Hippocampal formation (tissue), 2 donors: Measurements from ENCODE around the gene TBC1D4.
A peak's percentile ranks its signal among the peaks of the same experiment; 100 is the strongest.
"Not testable (repeated sequence)": the region's sequence is repeated elsewhere in the genome, so short reads cannot be mapped to it uniquely, and the experiment has no call there.

Experiments
- DNase-seq, 2 donors: peaks; one replicate each; lab custom pipeline; 2025; lab: John Stamatoyannopoulos, UW

Gene TBC1D4

DNA sequence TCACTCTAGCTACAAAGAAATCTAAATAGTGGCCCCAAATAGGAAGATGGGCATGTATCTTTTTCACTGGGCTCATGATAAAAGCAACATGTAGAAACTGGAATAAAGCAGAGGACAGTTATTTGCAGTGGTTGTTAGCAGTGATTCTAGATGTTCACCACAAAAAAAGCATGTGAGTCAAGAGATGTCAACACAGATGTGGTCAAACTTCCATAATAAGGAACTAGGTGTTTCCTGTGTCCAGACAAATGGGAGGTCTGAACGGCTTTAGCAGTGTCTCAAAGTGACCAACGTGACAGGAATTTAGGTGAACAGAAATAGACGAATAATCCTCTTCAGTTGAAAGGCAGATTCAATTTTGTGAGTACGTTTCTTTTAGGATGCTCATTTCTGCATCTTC lies 162.7 kb downstream of the TBC1D4 start:
- no peak for DNase-seq

DNA sequence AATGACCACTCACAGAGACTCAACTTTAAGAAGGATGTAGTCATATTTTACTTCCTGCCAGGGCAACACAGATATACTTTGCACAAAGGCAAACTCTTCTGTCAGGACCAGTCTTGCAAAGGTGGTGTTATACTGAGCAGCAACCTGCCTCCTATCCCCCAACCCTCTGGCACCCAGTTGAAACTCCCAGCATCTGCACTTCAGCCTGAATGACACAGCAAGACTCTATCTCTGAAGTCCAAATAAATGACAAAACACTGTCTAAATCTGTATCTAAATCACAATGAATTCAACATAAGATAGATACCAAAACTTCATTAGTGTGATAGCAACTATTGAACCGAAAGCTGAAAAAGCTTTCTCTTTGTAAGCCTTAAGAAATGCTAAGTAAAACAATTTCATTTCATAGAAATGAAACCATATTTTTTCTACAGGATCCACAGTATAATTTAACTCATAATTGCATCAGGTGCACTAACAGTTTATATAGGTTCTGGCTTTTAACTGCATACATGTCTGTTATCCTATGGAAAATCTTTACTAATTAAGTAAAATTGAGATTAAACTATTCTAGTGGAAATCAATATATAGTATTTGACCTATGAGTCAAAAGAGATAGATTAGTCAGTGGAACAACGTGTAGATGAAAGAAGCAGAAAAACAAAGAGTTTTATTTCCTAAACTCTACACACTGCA lies 163.7 kb downstream of the TBC1D4 start:
- DNase-seq, result no peak

DNA sequence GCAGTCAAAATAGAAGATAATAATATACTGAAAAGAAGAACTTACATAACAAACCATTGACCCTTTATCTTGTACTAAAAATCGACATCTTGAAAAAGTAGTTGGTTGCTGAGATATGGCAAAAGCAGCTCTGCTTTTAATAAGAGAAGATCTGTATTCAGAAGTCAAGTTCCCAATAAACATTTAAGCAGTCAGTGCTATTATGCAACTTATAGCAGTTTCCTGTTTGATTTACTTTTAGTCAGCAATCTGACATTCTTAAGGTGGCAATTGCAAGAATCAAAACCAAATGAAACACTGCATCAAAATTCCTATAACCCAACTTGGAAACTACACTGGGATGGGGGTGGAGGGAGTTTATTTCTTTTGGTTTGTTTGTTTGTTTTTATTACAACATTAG lies 165.5 kb downstream of the TBC1D4 start:
- no peak for DNase-seq

DNA sequence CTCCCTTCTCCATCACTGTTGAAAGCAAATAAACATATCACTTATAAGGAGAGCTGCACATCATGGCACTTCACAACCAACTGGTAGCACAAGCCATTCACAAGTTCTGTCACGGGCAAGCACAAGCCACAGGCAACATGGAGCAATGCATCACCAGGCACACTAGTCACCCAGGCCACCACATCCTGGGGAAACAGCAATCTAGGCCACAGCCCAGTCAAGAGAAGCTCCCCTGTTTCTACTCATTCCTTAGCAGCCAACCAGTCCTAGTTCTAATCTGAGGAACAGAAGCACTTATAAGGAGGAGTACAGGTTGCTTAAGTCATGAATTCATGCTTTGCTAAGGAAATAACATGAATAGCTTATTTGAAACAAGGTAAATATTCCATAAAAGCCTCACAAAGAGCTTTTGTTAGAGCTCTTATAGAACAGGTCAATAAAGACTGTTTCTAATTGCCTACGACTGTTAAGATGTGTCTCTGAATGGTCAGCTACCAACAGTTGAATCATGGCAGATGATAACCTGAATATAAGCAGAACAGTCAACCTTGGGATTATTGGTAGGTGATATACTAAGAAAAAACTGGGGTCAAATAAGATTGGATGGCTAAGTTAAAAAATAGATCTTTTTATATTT lies 169.0 kb downstream of the TBC1D4 start:
- DNase-seq, result no peak

DNA sequence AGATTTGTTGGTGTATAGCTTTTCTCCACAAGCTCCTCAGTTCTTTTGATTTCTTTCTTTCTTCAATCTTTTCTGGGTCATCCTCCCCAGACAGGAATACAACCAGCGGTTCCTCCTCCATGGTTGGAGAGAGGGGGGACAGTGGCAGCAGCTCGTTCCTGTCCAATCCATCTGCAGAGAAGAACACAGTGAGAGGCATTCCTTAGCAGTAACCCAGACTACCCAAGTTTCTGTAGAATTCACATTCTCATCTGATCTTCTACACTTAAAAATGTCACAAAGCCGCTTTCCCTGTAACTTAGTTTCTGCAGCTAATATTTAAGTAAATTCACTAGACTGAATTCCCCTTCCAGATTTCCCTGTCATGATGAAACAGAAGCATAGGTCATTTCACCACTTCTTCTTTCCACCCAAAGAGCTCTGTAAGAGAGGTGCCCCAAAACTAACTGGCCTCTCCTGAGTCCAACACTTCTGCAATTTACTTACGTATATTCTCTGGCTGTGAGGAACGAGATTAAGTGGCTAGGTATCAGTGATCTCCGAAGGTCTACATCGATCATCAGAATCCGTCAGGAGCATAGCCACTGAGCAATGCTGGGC lies 171.9 kb downstream of the TBC1D4 start:
- no peak for DNase-seq

DNA sequence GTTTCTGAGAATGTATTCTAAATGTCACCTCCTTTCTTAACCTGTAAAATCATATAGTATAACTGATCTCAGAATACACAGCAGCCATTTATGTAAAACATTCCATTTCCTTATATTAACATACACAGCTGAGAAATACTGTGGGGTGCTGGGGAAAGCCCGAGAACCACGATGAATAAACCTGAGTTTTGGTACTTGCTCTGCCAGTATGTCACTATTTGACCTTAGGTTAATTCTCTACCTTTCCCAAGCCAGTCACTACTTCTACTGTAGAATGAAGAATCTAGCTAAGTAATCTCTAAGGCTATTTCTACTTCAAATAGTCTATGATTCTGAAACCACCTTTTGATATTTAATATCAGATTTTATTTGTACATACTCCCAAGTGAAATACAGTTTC lies 173.7 kb downstream of the TBC1D4 start:
- no peak for DNase-seq

DNA sequence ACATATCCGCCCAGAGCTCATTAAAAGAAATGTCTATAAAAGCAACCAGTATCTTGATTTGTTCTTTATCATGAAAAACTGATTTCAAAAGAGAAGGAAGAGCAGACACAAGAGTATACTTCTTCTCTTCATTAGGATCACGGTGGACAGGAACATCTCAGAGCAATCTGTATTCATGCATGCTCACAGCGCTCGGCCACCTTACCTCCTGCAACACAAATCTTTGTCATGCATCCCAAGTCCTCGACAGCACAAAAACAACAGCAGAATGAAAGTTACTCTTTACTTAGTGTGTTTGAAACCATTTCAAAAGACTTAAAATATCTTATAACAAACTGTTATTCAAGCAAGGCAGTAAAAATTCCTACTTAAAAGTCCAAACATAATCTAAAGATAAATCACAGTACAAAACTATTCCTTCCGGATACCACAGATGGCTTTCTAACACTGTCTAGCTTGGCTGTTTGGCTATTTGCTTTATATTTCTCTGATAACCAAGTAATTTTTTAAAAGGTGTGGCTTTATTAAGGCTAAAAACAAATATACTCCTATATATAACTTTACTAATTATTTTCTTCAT lies 174.5 kb downstream of the TBC1D4 start:
- DNase-seq, result no peak

DNA sequence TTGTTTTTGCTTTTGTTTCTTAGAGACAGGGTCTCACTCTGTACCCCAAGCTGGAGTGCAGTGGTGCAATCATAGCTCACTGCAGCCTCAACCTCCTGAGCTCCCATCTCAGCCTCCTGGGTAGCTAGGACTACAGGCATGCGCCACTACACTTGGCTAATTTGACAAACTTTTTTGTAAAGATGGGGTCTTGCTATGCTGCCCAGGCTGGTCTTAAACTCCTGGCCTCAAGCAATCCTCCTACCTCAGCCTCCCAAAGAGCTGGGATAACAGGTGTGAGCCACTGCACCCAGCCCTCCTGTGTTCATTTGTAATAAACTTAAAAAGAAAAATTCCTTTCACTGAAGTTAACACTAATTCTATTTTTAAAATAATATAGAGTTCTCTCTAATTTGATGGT lies 175.0 kb downstream of the TBC1D4 start:
- not testable (repeated sequence) for DNase-seq

DNA sequence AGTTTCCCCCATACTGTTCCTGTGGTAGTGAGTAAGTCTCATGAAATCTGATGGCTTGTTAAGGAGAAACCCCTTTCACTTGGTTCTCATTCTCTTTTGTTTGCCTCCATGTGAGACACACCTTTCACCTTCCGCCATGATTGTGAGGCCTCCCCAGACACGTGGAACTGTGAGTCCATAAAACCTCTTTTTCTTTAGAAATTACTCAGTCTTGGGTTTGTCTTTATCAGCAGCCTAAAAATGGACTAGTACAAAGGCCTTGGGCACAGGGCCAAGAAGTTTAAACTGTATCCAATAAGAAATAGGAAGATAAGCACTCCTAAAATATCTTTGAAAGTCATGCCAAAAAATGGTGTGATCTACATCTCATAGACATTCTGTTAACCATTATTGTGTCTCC lies 176.9 kb downstream of the TBC1D4 start:
- DNase-seq, result no peak

DNA sequence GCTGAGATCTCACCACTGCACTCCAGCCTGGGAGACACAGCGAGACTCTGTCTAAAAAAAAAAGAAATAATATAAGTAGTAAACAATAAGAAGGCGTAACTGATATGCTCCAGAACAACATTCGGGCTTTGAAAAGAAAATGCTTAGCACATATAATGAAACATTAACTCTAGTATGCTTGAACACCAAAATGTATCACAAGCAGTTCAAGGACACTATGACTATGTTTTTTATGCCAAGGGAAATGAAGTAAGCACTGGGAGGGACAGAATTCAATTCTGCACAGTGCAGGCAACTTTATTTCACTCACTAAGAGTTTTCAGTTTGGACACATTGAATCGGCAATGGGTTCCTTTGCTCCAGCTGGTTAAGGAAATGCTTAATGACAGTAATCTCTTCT lies 178.7 kb downstream of the TBC1D4 start:
- no peak for DNase-seq

DNA sequence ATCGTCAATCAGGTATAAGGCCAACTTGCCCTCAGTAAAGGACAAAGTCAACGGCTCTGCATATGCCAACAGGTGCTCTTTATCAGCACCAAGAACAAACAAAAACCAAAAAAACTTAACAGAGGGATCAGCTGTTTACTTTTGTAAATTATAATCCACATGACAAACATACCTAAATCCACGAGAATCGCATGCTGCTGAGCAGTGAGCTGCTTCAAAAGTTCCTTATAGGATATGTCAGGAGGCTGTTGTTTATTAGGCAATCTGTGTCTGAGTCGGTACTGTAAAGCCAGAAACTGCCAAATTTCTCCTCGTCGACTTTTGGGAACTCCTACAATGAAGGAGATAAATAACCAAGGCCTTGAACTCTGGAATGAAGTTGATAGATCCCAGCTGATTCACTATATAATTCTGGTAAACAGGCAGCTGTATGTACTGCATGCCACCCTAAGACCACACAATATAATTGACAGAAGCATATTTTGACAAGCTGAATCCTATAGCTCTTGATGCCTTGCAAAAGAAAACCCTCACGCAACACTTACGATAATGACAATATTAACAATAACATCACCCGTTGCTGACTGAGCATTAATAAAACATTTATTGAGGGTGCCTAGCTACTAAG lies 179.8 kb downstream of the TBC1D4 start:
- DNase-seq, result no peak

DNA sequence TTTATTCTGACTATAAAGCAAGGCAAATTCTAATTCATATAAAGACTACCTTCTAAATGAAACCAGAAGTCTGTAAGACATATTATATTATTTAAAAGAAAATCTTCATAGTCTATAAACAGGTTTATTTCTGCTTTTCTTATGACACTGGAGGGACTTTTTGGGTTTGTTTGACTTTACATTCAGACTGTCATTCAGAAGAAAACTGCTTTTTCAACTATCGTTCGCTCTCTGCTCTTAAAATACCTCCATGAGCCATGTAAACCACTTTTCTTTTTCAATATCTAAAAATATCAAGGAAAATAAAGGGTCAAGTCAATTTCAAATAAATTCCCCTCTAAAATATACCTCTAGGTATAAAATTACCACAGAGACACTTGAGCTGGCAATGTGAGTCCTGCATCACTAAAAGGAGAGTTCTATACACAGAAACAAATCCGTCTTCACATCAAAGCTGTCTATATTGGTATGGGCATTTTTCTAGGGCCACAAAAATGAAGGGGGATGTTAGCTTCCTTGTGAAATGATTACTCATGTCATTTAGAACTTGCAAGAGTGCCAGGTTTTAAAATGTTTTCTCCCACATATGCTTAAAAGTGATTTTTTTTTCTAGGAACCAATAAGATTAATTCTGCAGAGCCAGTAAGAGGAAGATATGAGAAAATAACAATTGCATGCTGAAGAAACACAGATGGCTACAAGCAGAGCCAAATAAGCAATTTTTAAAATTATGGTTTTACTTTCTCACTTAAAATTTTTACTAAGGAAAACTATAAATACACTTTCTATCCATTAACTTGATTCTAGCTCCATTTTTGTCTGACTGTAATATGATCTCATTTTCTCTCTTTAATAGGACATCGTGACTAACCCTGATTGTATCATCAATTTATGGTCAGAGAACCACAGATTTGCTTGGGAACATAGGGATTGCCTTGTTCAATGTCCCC lies 181.8 kb downstream of the TBC1D4 start:
- peak in 1 of 2 donors; percentile 14 for DNase-seq

DNA sequence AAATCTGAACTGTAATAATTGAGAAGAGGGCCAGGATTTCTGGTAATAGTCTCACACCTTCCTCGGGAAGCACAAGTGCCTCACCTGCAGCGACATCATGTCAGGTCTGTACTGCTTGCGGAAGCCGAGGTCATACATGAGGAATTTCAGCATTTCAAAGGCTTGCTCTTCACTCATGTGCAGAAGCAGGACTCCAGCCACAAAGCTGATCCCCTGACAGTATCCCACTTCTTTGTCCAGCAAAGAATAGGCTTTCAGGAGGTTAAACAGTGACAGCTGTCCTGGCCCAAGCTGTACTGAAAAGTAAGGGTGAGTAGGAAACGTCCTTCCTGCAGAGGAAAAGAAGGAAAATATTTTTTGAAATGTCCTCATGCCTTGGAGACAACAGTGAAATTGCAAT lies 182.7 kb downstream of the TBC1D4 start:
- no peak for DNase-seq

DNA sequence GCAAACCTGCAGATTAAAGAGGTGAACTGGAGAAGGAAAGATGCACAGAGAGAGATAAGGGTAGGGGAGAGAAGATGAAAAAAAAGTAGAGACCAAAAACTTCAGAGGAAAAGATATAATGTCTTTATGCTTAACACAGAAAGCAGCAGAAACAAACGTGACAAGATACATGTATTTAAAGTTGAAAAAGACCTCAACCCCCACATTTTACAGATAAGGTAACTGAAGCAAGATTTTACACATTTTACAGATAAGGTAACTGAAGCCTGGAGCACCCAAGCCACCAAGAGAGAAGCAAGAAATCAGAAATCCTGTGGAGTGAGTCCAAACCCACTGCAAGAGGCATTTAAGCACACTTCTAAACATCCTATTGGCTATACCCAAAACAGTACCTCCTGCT lies 185.3 kb downstream of the TBC1D4 start:
- no peak for DNase-seq

DNA sequence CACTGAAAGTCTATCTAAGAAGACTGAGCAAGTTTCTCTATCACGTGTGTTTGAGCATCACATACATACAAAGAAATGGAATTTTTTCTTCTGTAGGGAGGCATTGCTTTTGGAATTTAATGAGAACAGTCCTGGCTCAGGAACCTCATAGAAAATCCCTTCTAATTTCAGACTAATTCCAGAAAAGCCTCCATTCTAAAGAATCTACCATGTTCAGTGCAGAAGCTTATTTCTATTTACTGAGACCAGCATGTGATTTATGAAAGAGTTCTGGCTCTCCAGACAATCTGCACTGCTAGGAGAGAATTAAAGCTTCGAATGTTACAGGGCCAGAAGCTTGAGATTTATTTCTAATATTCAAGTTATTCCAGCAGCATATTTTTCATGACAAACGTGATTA lies 186.8 kb downstream of the TBC1D4 start:
- no peak for DNase-seq

DNA sequence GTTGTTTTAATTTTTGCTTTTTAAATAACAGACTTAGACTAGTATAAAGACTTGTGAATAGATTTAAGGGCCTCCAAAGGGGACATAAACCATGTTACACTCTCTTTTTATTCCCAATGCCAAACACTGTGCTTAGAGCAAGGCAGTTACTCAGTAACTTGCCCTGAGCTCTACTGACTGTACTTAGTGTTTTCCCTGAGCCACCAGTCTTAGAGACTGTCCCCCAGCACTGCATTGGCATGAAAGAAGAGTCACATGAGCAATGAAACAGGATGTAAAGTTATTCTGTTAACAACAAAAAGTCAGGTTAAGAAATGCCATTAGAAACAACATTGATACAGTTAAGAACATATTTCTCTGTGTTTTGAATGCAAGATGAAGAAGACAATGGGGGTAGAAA lies 187.9 kb downstream of the TBC1D4 start:
- no peak for DNase-seq

DNA sequence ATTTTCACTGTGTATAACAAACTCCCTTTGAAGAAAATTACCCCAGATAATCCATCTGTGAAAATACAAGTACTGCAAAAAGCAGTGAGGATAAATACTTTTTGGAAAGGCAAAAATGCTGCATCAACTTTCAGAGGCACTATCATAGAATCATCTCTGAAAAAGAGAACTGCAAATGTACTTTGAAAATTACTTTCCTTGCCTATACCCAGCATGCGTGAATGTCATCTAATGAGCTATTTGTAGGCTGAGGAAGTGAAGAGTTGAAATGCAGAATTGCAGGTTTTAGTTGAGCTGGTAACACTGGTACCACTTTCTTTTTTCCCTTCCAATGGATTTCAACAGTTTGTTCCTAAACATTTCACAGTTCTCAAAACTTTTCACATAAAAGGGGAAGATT lies 196.7 kb downstream of the TBC1D4 start:
- peak in 1 of 2 donors; percentile 9 for DNase-seq

DNA sequence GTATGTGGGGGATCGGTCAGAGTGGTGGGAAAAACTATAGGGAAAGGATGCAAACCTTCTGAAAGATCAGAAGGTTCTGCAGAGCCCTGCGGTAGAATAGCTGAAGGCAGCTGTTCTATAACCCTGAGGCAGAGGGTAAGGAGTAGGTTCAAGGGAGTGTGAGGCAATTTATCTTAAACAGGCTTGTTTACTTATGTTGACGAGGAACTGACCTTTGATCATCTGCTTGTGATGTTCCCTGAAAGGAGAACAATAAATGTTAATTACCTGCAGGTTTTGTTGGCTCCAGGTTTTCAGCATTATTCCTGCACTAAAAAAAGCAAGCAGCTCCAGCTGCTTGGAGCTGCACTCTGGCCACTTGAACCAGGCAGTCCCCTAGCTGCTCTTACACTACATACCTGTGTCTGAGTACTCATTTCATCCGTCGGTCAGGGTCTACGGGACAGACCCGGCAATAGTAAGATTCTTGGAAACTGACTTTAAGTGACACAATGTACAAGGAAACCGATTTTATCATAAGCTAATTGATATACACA lies 202.1 kb downstream of the TBC1D4 start:
- DNase-seq, result no peak

DNA sequence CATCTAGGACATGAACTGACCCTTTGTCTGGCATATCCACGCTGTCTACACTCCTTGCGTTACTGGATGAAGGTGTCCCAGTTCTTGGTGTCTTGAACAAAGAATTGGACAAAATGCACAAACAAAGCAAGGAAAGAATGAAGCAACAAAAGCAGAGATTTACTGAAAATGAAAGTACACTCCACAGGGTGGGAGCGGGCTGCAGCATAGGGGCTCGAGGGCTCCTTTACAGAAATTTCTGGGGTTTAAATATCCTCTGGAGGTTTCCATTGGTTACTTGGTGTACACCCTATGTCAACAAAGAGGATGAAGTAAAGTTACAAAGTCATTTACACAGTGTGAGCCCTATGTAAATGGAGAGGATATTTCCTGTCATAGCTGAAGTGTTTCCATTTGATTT lies 208.3 kb downstream of the TBC1D4 start:
- not testable (repeated sequence) for DNase-seq

DNA sequence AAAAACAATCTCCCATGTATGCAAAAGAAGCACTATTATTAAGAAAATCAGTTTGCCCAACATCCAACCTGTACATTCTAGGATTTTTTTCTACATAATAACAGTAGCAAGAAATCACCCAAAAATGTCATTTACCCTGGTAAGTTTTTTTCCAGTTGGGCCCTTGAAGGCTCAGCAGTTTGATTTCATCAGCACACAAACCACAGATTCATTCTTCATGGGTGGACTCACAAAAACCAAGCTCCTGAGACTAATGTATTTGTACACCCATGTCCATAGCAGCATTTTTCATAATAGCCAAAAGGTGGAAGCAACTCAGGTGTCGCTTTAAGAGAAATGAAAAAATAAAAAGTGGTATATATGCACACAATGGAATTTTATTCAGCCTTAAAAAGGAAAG lies 210.1 kb downstream of the TBC1D4 start:
- DNase-seq, result no peak

DNA sequence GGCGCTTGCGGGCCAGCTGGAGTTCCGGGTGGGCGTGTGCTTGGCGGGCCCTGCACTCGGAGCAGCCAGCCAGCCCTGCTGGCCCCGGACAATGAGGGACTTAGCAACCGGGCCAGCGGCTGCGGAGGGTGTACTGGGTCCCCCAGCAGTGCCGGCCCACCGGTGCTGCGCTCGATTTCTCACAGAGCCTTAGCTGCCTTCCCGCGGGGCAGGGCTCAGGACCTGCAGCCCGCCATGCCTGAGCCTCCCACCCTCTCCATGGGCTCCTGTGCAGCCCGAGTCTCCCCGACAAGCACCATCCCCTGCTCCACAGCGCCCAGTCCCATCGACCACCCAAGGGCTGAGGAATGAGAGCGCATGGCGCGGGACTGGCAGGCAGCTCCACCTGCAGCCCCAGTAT lies 213.5 kb downstream of the TBC1D4 start:
- not testable (repeated sequence) for DNase-seq
